ENCODE data around the gene CNTRL. TPM values are rescaled to one million over a fixed set of nuclear protein-coding genes. Genes with fewer than 3 reads are reported as not detected.
A peak's percentile ranks its signal among the peaks of the same experiment; 100 is the strongest.

Gene CNTRL
- total RNA-seq, 1 experiment from 2014 or later: 13.4 TPM

GRCh38 chr9:121154782-121155181, 80.0 kb downstream of the CNTRL start:
- Histone ChIP-seq H4K20me1 (ENCODE audit: insufficient read depth) (no peaks in the 10 kb centered on the region), H3K36me3 (ENCODE audit: control insufficient read depth in 1 of 2, insufficient read depth in 2 of 2, low read length in 2 of 2) (peaks cover 5% of the 10 kb centered on the region in 2 experiments; a peak in 1 of 4 replicates), H3K9me2 (ENCODE audit: insufficient read depth) (no peaks in the 10 kb centered on the region), H3K4me3 (replicated peaks in 1 of 2; ENCODE audit: low read depth in 1 of 2, low read length in 2 of 2) (no peak overlapping the region), H3K4me1 (ENCODE audit: control insufficient read depth in 1 of 2, insufficient read depth in 2 of 2, low read length in 2 of 2) (peaks cover 9 to 30% of the 10 kb centered on the region in 2 experiments; a peak in 3 of 4 replicates), H3K4me2 (ENCODE audit: low read length) (peak overlapping the region; percentile 51), H3K27me3 (ENCODE audit: insufficient read depth, low read length) (no peaks in the 10 kb centered on the region), H3K9me3 (ENCODE audit: control insufficient read depth in 1 of 2, insufficient read depth in 1 of 2, low read depth in 1 of 2, low read length in 2 of 2) (no peaks in the 10 kb centered on the region), H3K27ac (ENCODE audit: low read depth, low read length) (no peak overlapping the region), H2AFZ (ENCODE audit: low read depth, low read length, poor library complexity, severe bottlenecking) (no peak overlapping the region), H3K9ac (ENCODE audit: low read length) (no peak overlapping the region), H3K79me2 (ENCODE audit: insufficient read depth, low read length) (no peaks in the 10 kb centered on the region)
- ChIA-PET POLR2A (no interaction called here), CTCF (interaction anchor here (0.9 kb wide), 1 partner anchor 14 kb away, joined by 3 read pairs; no protein-coding TSS in a partner anchor), RAD21 (ENCODE audit: low non-redundant PET in 1 of 2, low total read pairs in 2 of 2, uncharacterized antibody in 2 of 2, unreplicated experiment in 2 of 2) (interaction anchor here in 1 of 2 experiments (0.6 kb wide), 1 partner anchor 190 kb away, joined by 3 read pairs; no protein-coding TSS in a partner anchor)
- intact Hi-C loops (cut with micrococcal nuclease): loop anchor here (10.0 kb wide), 1 partner anchor 400 kb away; no protein-coding TSS in a partner anchor
- ATAC-seq (peak; percentile 93), DNase-seq (ENCODE audit: low read depth, low spot score) (peak; percentile 46)
- no TSS peak for BruUV-seq (replicated peaks)
- TF ChIP-seq RAD21 (IDR thresholded peaks at IDR 0.05; ENCODE audit: low read depth) (no peak), FOSL1 (IDR thresholded peaks at IDR 0.05; ENCODE audit: low read depth) (peak; percentile 53), SP1 (IDR thresholded peaks at IDR 0.05; ENCODE audit: low read depth) (peak; percentile 54; the same call in 1 of the 2 replicates), EZH2phosphoT487 (IDR thresholded peaks at IDR 0.05; ENCODE audit: borderline replicate concordance) (no peak), ZFX (IDR thresholded peaks at IDR 0.05) (no peak), CEBPB (IDR thresholded peaks at IDR 0.05; ENCODE audit: low read depth) (no peak), ZNF274 (IDR thresholded peaks at IDR 0.05; ENCODE audit: low read depth, low read length) (no peak), TCF7L2 (IDR thresholded peaks at IDR 0.05; ENCODE audit: borderline replicate concordance, extremely low read depth, insufficient read depth, insufficient read length) (no peak), POLR2AphosphoS5 (IDR thresholded peaks at IDR 0.05; ENCODE audit: low read depth, low read length) (no peak), ATF3 (IDR thresholded peaks at IDR 0.05) (no peak), EZH2 (IDR thresholded peaks at IDR 0.05) (no peak), JUND (IDR thresholded peaks at IDR 0.05) (peak; percentile 63), CBX3 (IDR thresholded peaks at IDR 0.05; ENCODE audit: low read depth) (0 out of 2 replicates have a peak, but pooled peaks have one; percentile 37), SIN3A (IDR thresholded peaks at IDR 0.05; ENCODE audit: low read depth) (0 out of 2 replicates have a peak, but pooled peaks have one; percentile 22), SRF (IDR thresholded peaks at IDR 0.05; ENCODE audit: low read depth) (no peak), POLR2A (IDR thresholded peaks at IDR 0.05; ENCODE audit: borderline replicate concordance, extremely low read depth, insufficient read depth, insufficient read length) (no peak), REST (IDR thresholded peaks at IDR 0.05; ENCODE audit: low read depth) (no peak)
- TF ChIP-seq, protein P1, sequence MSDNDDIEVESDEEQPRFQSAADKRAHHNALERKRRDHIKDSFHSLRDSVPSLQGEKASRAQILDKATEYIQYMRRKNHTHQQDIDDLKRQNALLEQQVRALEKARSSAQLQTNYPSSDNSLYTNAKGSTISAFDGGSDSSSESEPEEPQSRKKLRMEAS (IDR thresholded peaks at IDR 0.05): peak; percentile 31; the same call in 1 of the 2 replicates
- TF ChIP-seq, protein P2, sequence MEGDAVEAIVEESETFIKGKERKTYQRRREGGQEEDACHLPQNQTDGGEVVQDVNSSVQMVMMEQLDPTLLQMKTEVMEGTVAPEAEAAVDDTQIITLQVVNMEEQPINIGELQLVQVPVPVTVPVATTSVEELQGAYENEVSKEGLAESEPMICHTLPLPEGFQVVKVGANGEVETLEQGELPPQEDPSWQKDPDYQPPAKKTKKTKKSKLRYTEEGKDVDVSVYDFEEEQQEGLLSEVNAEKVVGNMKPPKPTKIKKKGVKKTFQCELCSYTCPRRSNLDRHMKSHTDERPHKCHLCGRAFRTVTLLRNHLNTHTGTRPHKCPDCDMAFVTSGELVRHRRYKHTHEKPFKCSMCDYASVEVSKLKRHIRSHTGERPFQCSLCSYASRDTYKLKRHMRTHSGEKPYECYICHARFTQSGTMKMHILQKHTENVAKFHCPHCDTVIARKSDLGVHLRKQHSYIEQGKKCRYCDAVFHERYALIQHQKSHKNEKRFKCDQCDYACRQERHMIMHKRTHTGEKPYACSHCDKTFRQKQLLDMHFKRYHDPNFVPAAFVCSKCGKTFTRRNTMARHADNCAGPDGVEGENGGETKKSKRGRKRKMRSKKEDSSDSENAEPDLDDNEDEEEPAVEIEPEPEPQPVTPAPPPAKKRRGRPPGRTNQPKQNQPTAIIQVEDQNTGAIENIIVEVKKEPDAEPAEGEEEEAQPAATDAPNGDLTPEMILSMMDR (IDR thresholded peaks at IDR 0.05 in 2 of 3, conservative IDR thresholded peaks at IDR 0.05 in 1 of 3; ENCODE audit: borderline replicate concordance in 1 of 3, insufficient read depth in 1 of 3, low read depth in 2 of 3, low read length in 2 of 3): no peak
- TF ChIP-seq, protein P3, sequence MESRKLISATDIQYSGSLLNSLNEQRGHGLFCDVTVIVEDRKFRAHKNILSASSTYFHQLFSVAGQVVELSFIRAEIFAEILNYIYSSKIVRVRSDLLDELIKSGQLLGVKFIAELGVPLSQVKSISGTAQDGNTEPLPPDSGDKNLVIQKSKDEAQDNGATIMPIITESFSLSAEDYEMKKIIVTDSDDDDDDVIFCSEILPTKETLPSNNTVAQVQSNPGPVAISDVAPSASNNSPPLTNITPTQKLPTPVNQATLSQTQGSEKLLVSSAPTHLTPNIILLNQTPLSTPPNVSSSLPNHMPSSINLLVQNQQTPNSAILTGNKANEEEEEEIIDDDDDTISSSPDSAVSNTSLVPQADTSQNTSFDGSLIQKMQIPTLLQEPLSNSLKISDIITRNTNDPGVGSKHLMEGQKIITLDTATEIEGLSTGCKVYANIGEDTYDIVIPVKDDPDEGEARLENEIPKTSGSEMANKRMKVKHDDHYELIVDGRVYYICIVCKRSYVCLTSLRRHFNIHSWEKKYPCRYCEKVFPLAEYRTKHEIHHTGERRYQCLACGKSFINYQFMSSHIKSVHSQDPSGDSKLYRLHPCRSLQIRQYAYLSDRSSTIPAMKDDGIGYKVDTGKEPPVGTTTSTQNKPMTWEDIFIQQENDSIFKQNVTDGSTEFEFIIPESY (IDR thresholded peaks at IDR 0.05; ENCODE audit: extremely low read depth, insufficient replicate concordance, low read length): no peak
